ENCODE results near the gene VPREB3.

GRCh38 chr22:23744485-23744884 lies 9.7 kb downstream of the VPREB3 start:
- TF ChIP-seq CTCF (IDR thresholded peaks at IDR 0.05) (no peak), POLR2A (IDR thresholded peaks at IDR 0.05) (no peak)

All from adrenal gland (tissue), 5 donors.